NCI-H128 (cell line): ENCODE data around the gene DLGAP4.

Experiments
- DNase-seq: peaks from one replicate; lab custom pipeline; 2025; ENCODE audit not compliant: unreplicated experiment; lab: John Stamatoyannopoulos, UW

The DLGAP4 gene

DNA sequence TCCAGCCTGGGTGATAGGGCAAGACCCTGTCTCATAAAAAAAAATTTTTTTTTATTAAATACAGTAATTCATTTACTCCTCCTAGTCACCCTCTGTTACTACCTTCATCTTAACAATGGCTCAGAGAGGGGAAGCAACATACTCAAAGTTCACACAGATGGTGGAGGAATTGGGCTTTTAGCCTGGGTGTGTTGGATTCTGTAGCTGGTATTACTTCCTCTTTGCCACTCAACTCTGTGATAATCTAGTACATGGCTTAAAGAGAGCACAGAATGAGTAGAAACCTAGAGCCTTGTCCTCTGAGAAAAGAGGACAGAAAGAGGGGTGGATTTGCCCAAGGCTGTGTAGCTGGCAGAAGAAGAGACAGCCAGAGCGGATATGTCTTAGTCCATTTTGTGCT, 96.6 kb downstream of the DLGAP4 start:
- DNase-seq = no peak

DNA sequence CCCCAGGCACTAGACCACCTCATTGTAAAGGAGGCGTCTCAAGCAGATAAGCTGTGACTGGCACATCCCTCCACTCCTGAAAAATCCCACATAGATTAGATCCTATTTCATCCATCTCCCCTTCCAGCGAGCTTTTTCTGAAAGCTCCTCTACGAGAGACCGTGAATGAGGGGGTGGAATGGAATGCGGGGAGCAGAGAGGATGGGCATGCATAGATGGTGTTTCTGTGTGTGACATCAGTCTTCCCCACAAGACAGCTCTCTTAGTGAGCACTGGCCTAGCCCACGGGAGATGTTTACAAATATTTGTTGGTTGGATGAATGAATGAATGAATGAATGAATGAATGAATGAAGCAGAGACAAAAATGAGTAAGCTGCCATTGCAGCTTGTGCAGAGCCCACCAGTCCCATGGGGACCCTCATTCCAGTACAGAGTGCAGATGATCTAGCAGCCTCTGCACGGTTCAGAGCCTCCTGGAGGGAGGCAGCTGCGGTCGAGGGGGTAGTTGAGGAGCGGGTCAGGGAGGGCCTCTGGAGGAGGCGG, 98.4 kb downstream of the DLGAP4 start:
- DNase-seq = no peak

DNA sequence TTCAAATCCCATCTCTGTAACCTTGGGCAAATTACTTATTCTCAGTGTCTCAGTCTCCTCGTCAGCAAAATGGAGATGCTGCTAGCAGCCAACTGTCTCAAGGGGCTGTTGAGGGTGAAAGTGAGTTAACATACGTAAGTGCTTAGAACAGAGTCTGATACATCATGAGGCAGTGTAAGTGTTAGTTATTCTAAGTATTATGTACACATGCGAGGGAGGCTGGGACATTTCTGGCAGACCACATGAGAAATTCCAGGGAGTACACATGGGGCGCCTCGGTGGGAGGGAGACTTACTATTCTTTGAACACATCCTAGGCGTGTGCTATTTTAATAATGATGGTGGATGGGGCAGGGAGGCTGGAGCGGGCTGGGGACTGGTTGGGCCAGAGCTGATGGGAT, 99.1 kb downstream of the DLGAP4 start:
- DNase-seq = no peak

DNA sequence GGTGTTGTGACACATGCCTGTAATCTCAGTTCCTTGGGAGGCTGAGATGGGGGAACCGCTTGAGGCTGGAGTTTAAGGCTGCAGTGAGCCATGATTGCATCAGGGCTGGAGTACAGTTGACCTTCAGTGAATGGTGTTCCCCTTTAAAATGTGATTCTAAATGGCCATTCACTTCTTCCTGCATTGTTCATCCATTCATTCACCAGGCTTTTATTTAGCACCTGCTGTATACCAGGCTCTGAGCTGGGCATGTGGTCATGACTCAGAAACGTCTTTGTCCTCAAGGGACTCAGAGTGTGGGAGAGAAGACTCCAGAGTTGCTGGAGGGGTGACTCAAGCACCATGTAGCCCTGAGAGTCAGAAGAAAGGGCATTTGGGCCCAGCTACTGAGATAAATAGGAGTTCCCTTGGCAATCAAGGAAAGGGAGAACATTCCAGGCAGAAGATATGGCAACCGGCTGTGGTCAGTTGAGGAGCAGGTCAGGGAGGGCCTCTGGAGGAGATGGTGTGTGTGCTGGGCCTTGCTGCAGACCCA, 101.1 kb downstream of the DLGAP4 start:
- DNase-seq = no peak

DNA sequence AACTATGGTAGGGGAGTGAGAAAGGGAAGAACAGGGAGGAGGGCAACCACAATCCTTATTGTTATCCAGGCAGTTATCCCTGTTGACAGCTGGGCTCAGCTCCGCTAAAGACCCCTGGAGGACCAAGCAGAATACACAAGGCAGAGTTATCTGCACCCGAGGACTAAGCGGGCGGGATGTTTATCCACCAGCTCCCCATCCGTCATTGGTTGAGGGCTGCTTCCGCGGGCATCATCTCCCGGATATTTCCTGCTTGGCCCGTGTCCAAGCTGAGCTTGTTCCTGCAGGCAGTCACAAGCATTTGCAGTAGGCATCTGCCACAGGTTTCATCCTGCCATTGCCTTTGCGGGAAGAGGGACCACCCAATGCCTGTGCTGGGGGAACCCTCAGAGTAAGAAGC, 102.1 kb downstream of the DLGAP4 start:
- DNase-seq = no peak

DNA sequence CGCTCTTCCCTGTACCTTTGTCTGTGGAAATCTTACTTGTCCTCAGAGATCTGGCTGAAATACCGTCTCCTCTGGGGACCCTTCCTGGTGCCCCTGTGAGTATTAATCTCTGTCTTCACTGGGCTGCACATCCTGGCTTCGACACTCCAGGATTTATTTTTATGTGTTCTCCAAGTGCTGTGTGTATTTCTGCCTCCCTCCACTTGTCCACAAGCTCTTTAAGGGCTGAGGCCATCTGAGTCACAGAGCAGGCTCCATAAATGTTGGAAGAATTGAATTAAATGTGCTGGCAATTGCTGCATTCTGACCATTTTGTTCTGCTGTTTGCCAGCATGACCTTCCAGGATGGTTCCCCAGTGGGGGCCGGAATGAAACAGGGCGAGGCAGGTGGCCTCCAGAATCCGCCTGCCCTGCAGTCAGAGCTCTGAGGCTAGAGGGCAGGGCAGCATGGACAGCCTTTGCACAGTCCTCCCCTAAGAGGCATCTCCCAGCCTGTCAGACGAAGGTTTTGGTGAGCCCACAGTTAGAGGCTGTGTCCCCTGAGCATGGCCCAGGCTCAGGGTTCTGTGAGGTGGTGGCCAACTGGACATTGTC, 105.8 kb downstream of the DLGAP4 start:
- DNase-seq = no peak

DNA sequence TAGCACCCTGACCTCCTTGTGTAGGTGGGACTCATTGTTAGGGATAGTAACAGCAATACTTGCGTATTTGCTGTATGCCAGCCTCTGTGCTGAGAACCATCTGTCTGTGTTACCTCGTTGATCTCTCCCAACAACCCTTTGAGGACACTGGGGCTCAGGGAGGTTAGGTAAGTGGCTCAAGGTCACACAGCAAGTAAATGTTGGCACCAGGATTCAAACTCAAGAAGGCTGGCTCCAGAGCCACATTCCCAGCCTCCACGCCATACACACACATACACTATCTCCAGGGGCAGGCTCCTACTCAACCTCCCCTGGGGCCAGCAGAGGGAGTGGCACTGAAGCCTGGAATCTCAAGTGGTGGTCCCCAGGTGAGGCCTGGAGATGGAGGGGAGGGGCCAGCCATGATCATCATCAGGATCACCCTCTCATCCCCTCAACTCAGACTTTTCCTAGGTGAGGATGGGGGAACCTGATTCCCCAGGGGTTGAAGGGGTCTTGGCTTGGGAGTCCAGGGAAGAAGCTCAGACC, 109.4 kb downstream of the DLGAP4 start:
- DNase-seq = no peak

DNA sequence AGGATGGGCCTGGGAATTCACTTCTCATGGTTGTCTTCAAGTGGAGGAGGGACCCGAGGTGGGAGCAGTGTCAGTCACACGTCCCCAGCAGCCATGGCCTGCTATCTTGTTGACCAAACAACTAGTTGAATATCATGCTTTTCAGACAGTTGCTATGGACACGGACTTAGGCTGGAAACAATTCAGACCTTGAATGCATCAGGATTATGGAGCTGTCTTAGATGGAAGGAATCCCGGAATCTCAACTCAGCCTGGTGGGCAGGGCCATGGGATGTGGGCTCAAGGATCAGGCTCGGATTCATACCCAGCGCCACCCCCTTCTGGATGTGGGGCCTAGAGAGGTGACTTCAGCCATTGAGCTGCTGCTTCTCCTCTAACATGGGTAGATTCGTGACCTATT, 112.6 kb downstream of the DLGAP4 start:
- no peak for DNase-seq

DNA sequence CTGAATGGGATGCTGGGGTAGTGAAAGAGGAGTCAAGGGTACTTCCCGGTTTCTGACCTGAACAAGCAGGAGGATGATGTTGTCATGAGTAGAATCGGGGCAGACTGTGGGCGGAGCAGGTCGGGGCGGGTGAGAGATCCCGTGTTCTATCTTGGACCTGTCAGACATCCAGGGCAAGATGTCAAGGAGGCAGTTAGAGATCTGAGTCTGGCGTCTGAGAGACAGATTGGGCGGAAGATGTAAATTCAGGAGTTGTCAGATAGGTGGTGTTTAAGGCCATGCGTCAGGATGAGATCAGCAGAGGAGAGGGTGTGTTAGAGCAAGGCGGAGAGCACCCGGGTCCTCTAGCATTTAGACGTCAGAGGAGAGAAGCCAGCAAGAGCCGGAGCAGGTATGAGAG, 115.5 kb downstream of the DLGAP4 start:
- DNase-seq = no peak

DNA sequence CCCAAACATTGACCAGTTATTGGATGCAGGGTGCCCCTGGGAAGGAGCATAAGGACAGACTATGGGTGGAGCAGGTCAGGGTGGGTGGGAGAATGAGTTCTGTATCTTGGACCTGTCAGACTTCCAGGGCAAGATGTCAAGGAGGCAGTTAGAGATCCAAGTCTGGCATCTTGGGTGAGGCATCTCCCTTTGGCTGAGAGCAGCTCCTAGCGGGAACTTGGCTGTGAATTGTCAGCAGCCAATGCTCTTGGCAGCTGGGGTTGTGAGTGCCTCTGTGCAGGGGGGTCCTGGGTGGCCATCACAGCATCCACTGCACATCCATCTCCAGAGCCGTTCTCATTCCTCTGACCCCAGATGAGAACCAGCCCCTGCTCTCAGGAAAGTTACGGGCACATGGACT, 118.2 kb downstream of the DLGAP4 start:
- no peak for DNase-seq

DNA sequence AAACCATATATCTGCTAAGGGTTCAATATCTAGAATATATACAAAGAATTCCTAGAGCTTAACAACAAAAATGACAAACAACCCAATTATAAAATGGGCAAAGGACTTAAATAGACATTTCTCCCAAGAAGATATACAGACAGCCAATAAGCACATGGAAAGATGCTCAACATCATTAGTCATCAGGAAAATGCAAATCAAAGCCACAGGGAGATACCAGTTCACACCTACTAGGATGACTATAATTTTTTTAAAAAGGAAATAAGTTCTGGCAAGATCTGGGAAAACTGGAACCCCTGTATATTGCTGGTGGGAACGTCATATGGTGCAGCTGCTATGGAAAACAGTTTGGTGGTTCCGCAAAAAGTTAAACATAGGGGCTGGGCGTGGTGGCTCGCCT, 119.0 kb downstream of the DLGAP4 start:
- DNase-seq = no peak

DNA sequence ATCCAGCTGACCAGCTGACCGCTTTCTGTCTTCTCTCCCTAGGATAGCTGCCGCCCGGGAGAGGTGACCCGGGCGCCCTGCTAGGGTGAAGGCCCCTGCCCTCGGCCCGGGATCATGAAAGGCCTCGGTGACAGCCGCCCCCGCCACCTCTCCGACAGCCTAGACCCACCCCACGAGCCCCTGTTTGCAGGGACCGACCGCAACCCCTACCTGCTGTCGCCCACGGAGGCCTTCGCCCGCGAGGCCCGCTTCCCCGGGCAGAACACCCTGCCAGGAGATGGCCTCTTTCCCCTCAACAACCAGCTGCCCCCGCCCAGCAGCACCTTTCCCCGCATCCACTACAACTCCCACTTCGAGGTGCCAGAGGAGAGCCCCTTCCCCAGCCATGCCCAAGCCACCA, 125.5 kb downstream of the DLGAP4 start:
- DNase-seq = no peak

DNA sequence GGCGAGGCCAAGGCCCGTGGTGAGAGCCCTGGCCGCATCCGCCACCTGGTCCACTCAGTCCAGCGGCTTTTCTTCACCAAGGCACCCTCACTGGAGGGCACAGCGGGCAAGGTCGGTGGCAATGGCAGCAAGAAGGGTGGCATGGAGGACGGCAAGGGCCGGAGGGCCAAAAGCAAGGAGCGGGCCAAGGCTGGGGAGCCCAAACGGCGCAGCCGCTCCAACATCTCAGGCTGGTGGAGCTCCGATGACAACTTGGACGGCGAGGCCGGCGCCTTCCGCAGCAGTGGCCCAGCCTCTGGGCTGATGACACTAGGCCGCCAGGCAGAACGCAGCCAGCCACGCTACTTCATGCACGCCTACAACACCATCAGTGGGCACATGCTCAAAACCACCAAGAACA, 126.0 kb downstream of the DLGAP4 start:
- no peak for DNase-seq

DNA sequence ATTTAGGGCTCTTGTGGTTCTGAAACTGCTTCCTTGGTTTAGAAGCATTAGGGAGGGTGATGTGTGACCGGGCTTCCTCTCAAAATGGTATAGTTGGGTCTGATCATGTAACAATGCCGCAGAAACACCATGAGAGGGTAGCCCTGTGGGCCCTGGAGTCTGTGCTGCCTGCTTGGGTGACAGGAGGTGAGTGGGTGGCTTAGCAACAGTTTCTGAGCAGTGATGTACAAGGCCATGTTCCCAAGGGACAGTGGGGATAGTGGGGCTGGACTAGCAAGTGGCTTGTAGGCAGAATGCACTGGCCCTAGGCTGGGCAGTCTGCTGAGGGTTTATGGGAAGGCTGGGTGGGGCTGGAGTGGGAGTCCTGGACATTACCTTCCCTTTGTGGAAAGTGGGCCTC, 128.2 kb downstream of the DLGAP4 start:
- DNase-seq = no peak

DNA sequence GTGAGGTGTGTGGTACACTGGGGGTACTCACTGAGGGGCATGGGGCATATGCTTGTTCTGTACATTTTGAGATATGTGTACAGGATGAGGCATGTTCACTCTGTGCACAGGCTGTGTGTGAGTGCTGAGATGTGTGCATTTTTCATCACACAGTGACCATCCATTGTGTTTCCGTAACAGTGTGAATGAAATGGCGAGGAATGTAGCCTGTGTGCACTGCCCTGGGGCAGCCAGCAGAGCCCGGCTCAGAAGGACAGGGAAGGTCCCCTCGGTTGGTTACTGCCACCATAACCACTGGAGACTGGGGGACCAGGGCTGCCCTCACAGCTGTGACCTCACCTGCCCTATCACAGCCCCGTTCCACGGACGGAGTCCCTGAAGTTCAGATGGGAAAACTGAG, 129.0 kb downstream of the DLGAP4 start:
- DNase-seq = no peak

DNA sequence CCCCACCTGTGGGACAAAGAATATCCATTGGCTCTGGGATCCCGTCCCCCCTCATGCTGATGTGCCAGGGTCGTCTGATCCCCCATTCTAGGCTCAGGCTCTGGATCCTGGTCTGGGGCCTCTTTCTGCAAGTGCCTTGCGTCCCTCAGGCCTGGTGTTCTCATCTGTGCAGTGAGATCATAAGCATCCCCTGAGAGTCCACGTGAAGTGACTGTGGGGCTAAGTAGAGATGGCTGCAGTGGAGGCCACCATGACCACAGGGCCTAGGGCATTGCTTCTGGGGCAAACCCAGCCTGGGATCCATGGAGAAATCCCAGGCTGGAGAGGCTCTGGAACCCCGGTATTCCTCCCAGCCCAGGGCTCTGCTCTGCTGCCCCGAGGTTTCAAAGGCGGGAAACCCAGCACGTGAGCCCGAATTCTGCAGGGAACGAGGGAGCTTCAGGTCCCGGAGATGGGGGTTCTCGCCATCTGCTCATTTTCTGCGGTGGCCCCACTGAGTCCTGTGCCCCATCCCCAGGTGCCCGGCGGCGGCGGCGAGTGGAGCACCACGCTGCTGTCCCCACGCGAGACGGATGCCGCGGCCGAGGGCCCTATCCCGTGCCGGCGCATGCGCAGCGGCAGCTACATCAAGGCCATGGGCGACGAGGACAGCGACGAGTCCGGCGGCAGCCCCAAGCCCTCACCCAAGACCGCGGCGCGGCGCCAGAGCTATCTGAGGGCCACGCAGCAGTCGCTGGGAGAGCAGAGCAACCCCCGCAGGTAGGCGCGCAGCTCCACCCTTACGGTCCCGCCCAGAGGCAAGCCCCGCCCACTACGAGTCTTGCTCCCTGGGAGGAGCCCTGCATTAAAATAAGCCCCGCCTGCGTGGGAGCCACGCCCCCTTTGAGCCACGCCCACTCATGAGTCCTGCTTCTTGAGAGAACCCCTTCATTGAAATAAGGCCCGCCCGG, 129.7 kb downstream of the DLGAP4 start:
- peak; percentile 85 for DNase-seq

DNA sequence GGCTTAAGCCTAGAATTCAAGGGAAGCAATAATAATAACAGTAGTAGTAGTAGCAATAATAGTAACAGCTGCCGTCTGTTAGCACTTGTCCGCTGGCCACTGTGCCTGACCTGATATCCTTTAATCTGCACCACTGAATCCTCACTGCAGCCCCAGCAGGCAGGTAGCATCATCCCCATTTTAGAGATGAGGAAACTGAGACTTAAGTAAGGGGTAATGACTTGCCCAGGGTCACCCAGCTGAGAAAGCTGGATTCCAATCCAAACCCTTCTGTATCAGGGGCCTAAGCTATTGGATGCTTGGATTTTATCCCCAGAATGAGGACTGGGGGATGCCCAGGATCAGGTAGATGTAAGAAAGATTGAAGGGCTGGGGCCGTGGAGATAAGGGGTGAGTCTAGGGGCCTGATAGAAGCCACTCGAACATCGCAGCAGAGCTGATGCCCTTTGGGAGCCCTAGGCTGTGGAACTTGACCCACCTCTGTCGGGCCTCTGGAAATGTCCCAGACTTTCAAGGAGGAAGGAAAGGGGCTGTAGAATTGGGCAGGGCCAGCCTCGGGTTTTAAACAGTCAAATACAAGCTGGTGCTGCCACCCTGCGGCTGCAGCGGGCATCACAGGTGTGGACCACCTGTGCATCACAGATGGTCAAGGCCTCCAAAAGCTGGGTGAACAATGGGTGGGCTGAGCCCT, 133.0 kb downstream of the DLGAP4 start:
- DNase-seq = no peak

DNA sequence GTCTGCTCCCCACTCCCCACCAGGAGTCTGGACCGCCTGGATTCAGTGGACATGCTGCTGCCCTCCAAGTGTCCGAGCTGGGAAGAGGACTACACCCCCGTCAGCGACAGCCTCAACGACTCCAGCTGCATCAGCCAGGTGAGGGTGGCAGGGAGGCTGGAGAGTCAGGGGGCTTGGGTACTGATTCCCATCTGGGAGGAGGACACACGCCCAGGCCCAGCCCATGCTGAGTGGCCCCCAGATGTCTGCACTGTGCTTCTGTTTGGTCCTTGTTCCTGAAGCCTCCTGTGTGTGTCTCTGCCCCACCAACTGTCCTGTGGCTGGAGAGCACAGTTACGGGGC, 133.6 kb downstream of the DLGAP4 start:
- DNase-seq = no peak

DNA sequence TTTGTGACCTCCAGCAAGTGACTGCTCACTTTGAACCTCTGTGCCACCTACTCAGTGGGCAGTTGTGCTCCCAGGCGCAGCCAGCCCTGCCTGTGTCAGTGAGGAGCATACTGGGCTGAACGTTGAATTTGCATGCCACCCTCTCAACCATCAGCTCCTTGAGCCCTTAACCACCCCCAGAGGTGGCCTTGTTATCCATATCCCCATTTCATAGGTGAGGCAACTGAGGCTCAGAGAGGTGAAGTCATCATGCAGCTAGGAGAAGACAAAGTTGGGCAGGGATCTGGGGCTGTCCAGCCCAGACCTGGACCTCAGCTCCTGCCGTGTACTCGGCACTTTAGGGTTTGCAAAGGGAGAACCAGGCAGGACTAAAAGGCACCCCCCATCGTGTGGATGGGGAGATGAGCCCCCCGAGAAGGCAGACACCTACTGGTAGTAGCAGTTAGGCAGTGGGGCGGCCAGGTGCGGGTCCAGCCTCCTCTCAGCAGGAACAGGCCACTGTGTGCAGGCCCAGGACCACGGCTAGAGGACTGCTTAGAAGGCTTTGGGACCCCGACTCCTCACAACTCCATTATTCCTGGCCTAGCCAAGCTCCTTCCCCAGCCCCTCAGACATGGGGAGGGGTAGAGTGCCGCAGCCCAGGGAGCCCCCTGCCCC, 134.4 kb downstream of the DLGAP4 start:
- no peak for DNase-seq

DNA sequence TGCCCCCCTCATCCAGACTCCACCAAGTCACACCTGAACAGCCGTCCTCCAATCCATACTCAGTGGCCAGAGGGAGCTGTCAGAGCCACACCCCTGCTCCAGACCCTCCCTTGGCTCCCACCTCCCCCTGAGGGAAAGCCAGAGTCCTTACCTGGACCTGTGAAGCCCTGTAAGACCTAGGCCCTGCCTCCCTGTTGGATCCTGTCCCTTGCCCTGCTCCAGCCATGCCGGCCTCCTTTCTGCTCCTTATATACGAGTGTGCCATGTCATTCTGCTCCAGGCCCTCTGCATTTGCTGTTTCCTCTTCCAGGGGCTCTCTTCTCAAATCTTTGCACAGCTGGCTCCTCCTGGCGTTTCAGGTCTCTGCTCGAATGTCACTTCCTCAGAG, 134.9 kb downstream of the DLGAP4 start:
- no peak for DNase-seq

DNA sequence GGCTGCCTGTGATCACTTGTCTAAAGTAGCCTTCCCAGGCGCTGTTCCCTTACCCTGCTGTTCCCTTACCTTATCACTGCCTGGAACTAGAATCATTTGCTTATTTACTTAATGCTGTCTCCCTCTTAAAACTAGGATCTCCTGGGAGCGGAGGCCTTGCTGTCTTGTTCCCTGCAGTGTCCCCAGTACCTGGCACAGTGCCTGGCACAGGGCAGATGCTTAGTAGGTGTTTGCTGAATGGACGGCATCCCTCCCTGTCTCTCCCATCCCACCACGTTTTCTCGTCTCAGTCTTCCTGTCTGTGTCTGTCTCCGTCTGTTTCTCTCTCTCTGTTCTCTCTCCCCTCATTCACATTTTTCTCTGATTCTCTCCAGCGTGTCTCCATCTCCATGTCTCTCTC, 135.3 kb downstream of the DLGAP4 start:
- no peak for DNase-seq
